Myocyte (in vitro differentiated cells): ENCODE measurements around the gene PARN. TPM values are rescaled to one million over a fixed set of nuclear protein-coding genes. Genes with fewer than 3 reads are reported as not detected.
"Not testable (repeated sequence)": the region's sequence is repeated elsewhere in the genome, so short reads cannot be mapped to it uniquely, and the experiment has no call there.

ENCODE experiments used
- DNase-seq: peaks from one replicate; pipeline ENCODE4 v3.0.0-alpha.2; 2012; ENCODE audit warnings: low read depth
- total RNA-seq: library from RNA; depleted of rRNA; stranded (reverse); fragments of >200 nt; gene quantifications from 2 replicates; pipeline ENCODE4 v1.2.3, GENCODE V29; 2014

PARN gene
- total RNA-seq, 1 donor from 2014 or later: 33.3 TPM

- not testable (repeated sequence) for DNase-seq
Measured at GRCh38 chr16:14403001-14403389, 227.1 kb downstream of the PARN start.

GRCh38 chr16:14402114-14403000, 227.7 kb downstream of the PARN start:
- not testable (repeated sequence) for DNase-seq

DNA sequence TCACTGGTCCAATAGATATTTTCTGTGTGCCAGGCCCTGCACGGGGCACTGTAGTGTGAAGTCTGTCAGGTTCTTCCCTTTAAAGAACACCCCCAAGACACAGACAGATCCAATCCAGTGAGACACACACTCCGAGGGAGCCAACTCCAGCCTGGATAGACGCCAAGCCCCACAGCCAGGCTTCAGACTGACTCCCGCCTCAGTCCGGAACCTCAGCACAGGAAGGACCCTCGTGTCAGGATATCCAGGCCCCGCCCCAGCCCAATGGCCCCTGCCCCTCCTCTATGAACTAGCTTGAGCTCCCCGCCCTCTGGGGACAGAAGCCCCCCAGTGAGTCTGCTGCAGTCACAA, 228.4 kb downstream of the PARN start:
- not testable (repeated sequence) for DNase-seq

- DNase-seq: peak; percentile 38
Measured at GRCh38 chr16:14400978-14401710, 228.9 kb downstream of the PARN start.

GRCh38 chr16:14400285-14400977, 229.6 kb downstream of the PARN start:
- no peak for DNase-seq

DNA sequence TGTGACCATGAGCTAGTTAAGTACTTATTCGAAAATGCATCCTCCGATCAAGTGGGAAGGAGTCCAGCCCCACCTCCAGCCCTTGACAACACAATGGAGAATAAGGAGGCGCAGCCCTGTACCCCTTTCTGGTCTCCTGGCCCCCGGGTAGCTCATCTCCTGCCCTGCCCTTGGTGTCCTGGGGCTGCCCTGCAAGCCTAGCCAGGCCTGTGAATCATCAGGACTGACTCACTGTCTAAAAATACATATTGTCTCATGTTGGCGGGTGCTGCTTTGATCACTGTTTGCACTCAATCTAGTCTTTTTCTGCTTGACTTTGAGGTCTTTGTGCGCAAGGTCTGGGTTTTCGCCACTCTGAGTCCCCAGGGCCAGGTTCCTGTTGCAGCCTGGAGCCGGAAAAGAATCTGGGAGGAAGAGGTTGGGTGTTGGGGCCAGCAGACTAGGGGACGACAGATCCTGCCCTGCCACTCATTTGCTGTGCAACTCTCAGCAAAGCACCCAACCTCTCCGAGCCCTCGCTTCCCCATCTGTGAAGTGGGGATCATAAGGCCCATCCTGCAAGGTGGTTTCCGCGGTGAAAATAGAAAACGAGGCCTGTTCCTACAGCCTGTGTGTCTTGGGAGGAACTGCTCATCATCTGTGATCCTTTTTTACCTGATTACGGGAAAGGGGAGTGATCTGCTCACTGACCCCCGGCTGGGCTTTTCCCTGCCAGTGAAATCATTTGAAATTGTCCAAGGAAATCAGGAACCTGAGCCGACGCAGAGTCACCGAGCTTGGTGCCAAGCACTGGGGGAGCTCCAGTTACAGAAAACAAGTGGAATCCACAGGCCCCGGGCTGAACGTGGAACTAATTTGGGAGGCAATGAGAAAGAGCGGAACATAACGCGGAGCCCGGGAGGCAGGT, 230.4 kb downstream of the PARN start:
- DNase-seq: peak; percentile 69

DNA sequence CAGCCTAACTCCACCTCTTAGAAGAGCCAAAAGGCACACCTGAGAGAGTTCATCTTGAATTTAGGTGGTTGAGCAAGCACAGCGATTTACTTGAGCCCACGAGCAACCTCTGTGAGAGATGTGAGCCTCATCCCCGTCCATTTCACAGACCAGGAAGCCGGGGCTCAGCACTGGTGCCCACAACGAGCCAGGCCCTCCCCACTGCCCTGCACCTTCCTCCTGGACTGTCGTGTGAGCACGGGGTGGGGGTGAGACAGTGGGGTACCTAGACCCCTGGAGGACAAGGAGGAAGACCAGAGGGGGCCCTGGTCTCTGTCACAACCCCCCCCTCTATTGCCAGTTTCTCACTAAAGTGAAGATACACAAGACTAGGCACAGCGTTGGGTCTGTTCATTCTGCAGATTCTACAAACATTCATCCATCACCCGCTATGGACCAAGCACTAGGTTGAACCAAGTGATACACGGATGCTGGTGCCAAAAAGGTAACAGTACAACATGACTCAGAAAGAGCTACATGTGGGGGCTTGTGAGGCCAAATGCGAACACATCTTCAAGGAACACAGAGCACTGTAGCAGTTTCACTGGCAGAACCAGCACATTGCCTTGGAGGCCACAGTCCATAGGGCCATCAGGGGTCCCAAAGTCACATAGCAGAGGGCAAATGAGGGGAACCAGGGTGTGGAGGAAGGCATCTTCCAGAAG, 231.9 kb downstream of the PARN start:
- DNase-seq: no peak

- not testable (repeated sequence) for DNase-seq
Measured at GRCh38 chr16:14395710-14396304, 234.3 kb downstream of the PARN start.

- DNase-seq: no peak
Measured at GRCh38 chr16:14394834-14395233, 235.2 kb downstream of the PARN start.

DNA sequence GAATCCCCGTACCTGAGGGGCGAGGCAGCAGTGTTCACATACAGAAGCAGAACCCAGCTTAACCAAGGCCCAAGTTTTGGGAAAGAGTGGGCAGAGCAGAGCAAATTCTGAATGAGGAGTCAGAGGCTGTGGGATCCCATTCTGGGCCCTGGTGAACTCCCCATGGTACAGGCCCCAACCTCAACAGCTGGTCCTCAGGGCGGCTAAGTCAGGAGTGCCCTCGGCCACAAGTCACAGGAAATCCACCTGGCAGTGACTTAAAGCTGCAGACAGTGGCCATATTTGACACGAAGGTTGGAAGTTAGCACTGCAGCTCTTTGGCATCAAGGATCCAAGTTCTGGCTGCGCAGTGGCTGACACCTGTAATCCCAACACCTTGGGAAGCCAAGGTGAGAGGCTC, 237.1 kb downstream of the PARN start:
- peak; percentile 57 for DNase-seq

- no peak for DNase-seq
Measured at GRCh38 chr16:14389359-14389758, 240.7 kb downstream of the PARN start.

GRCh38 chr16:14388243-14388642, 241.8 kb downstream of the PARN start:
- no peak for DNase-seq

- no peak for DNase-seq
Measured at GRCh38 chr16:14386115-14386514, 243.9 kb downstream of the PARN start.

Other genes starting within 250 kb of the PARN start
- gene BFAR, start 2.7 kb upstream of the PARN start, total RNA-seq: 47.6 and 72.3 TPM in 2 replicates
- not detected in 2 replicates for gene PLA2G10, start 64.0 kb upstream of the PARN start, total RNA-seq
- gene NPIPA3, start 73.2 kb upstream of the PARN start, total RNA-seq: 0.47 and 0.78 TPM in 2 replicates
- 0.67 TPM in 1 of 2 replicates, not detected in the other for gene NPIPA2, start 112.3 kb upstream of the PARN start, total RNA-seq
- 87.8 and 89.9 TPM in 2 replicates for gene NOMO1, start 203.5 kb upstream of the PARN start, total RNA-seq